ENCODE measurements around the gene PIK3R2. TPM values are rescaled to one million over a fixed set of nuclear protein-coding genes. Genes with fewer than 3 reads are reported as not detected.

Gene PIK3R2
- total and polyA plus RNA-seq, 7 donors: 1.8 to 18.0 (median 7.9) TPM

GRCh38 chr19:18147396-18147795, 5.6 kb upstream of the PIK3R2 start:
- WGBS, 2 donors: 92 to 96% methylated on average over 13 of the region's 13 CpGs
- no peak overlapping the region for H3K27ac ChIP-seq
- intact Hi-C loops (cut with DNase I): no loop called here
- no peaks in the 10 kb centered on the region for H3K9me3 ChIP-seq
- TF ChIP-seq EP300 (IDR thresholded peaks at IDR 0.05): no peak
- no peak for TF ChIP-seq POLR2A (IDR thresholded peaks at IDR 0.05)
- no peak for TF ChIP-seq CTCF (IDR thresholded peaks at IDR 0.05)
- no peak for TF ChIP-seq POLR2AphosphoS5 (IDR thresholded peaks at IDR 0.05)
- H3K27me3 ChIP-seq: no peaks in the 10 kb centered on the region
- DNase-seq: no peak
- H3K36me3 ChIP-seq: peaks cover 8 to 35% (median 13%) of the 10 kb centered on the region in 4 donors
- H3K4me3 ChIP-seq: no peak overlapping the region
- H3K4me1 ChIP-seq: peaks cover 0 to 10% (median 8%) of the 10 kb centered on the region in 4 donors

- no peak overlapping the region for H3K27ac ChIP-seq
- TF ChIP-seq EP300 (IDR thresholded peaks at IDR 0.05): no peak
- no peak for TF ChIP-seq POLR2A (IDR thresholded peaks at IDR 0.05)
- TF ChIP-seq CTCF (IDR thresholded peaks at IDR 0.05): no peak
- no peak for TF ChIP-seq POLR2AphosphoS5 (IDR thresholded peaks at IDR 0.05)
- H3K4me1 ChIP-seq: peaks cover 0 to 23% (median 20%) of the 10 kb centered on the region in 4 donors
- DNase-seq: no peak
- no peaks in the 10 kb centered on the region for H3K27me3 ChIP-seq
- H3K9me3 ChIP-seq: no peaks in the 10 kb centered on the region
- intact Hi-C loops (cut with DNase I): no loop called here
- 85 to 90% methylated on average over 16 of the region's 16 CpGs for WGBS, 2 donors
- peaks cover 3 to 20% (median 10%) of the 10 kb centered on the region in 4 donors for H3K36me3 ChIP-seq
- H3K4me3 ChIP-seq: no peak overlapping the region
Measured at GRCh38 chr19:18149596-18149975, 3.4 kb upstream of the PIK3R2 start.

- intact Hi-C loops (cut with DNase I): loop anchor here (2.0 to 5.0 kb wide), 2 partner anchors 41 to 74 kb away; partner anchors contain the start of gene MPV17L2
- Histone ChIP-seq H3K36me3 (peaks cover 0 to 12% (median 5%) of the 10 kb centered on the region in 4 donors), H3K9me3 (no peaks in the 10 kb centered on the region), H3K4me1 (peaks cover 0 to 35% (median 29%) of the 10 kb centered on the region in 4 donors), H3K27ac (peak overlapping the region; percentile 87 to 98 (median 95)), H3K27me3 (no peaks in the 10 kb centered on the region), H3K4me3 (no peak overlapping the region)
- TF ChIP-seq POLR2A (IDR thresholded peaks at IDR 0.05): no peak
- no peak for TF ChIP-seq EP300 (IDR thresholded peaks at IDR 0.05)
- no peak for TF ChIP-seq CTCF (IDR thresholded peaks at IDR 0.05)
- TF ChIP-seq POLR2AphosphoS5 (IDR thresholded peaks at IDR 0.05): no peak
- 87 to 93% methylated on average over 18 of the region's 18 CpGs for WGBS, 2 donors
- no peak for DNase-seq
Measured at GRCh38 chr19:18150776-18151624, 2.0 kb upstream of the PIK3R2 start.

GRCh38 chr19:18152442-18152816, 534 bp upstream of the PIK3R2 start:
- Histone ChIP-seq H3K4me3 (peak overlapping the region; percentile 41 to 94 (median 85)), H3K36me3 (peaks cover 0 to 10% (median 6%) of the 10 kb centered on the region in 4 donors), H3K9me3 (no peaks in the 10 kb centered on the region), H3K4me1 (peaks cover 0 to 49% (median 43%) of the 10 kb centered on the region in 4 donors), H3K27ac (peak overlapping the region; percentile 87 to 98 (median 95)), H3K27me3 (no peaks in the 10 kb centered on the region)
- intact Hi-C loops (cut with DNase I): loop anchor here (2.0 to 5.0 kb wide), 2 partner anchors 34 to 40 kb away; partner anchors contain the start of gene MPV17L2
- WGBS, 2 donors: 0% methylated on average over 22 of the region's 22 CpGs
- peak; percentile 98 for DNase-seq
- no peak for TF ChIP-seq POLR2A (IDR thresholded peaks at IDR 0.05)
- peak in 3 of 4 donors; percentile 19 to 52 (median 37) for TF ChIP-seq POLR2AphosphoS5 (IDR thresholded peaks at IDR 0.05)
- no peak for TF ChIP-seq EP300 (IDR thresholded peaks at IDR 0.05)
- TF ChIP-seq CTCF (IDR thresholded peaks at IDR 0.05): peak; percentile 52 to 74 (median 60)

Data from sigmoid colon (tissue), 7 donors.